Muscle of back (tissue), 11 donors: ENCODE measurements around the gene PDRG1. TPM values are rescaled to one million over a fixed set of nuclear protein-coding genes. Genes with fewer than 3 reads are reported as not detected.
"Not testable (repeated sequence)": the region's sequence is repeated elsewhere in the genome, so short reads cannot be mapped to it uniquely, and the experiment has no call there.

Source experiments
- DNase-seq, 3 donors: peaks; one replicate each; pipeline versions ENCODE4 v3.0.0 to v3.0.0-alpha.2; 2013
- polyA plus RNA-seq, 10 donors: library from polyadenylated mRNA; unstranded; fragments of 120-200 nt; gene quantifications; one replicate each; pipeline ENCODE4 v1.2.1, GENCODE V29; 2013; ENCODE audit not compliant: insufficient read length in 10 of 10

PDRG1 gene
- polyA plus RNA-seq, 10 donors: 13.2 to 17.8 (median 15.6) TPM

GRCh38 chr20:31930779-31931178 is 21.1 kb downstream of the PDRG1 start:
- no peak for DNase-seq

DNA sequence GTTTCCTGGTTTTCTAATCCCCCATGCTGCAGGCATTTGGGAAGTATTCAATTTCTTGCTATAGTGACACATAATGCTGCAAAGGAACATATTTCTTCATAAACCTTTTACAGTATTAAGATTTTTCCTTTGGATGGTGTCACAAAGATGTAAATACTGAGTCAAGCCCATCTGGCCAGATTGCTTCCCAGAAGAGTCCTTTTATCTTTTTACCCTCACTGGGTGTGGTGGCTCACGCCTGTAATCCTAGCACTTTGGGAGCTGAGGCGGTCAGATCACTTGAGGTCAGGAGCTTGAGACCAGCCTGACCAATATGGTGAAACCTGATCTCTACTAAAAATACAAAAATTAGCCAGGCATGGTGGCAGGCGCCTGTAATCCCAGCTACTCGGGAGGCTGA is 22.2 kb downstream of the PDRG1 start:
- DNase-seq: not testable (repeated sequence)

DNA sequence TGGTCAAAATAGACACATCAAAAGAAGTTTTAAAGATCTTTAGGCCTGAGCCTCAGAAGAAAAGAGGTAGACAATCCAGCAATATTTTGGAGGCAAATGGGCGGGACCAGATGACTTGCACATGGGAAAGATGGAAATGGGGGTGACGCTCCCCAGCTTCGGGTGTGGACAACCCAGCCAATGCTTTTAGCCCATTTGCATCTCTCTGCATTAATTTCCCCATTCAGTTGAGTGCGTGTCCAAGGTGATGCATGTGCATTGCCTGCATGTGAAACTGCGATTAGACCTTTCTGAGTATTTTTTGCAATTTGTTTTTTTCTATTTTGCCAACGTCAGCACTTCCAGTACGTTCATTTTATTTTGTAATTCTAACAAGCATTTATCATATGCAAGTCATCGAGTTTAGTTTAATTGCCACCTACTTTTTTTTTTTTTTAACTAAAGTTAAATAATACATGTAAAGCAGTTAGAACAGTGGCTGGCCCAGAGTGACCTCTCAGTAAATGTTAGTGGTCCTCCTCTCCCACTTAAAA is 24.2 kb downstream of the PDRG1 start:
- DNase-seq: no peak

- DNase-seq: no peak
These were observed 25.4 kb downstream of the PDRG1 start for GRCh38 chr20:31926493-31926892.

GRCh38 chr20:31925631-31926030 is 26.2 kb downstream of the PDRG1 start:
- DNase-seq: no peak

GRCh38 chr20:31924561-31924960 is 27.3 kb downstream of the PDRG1 start:
- no peak for DNase-seq

DNA sequence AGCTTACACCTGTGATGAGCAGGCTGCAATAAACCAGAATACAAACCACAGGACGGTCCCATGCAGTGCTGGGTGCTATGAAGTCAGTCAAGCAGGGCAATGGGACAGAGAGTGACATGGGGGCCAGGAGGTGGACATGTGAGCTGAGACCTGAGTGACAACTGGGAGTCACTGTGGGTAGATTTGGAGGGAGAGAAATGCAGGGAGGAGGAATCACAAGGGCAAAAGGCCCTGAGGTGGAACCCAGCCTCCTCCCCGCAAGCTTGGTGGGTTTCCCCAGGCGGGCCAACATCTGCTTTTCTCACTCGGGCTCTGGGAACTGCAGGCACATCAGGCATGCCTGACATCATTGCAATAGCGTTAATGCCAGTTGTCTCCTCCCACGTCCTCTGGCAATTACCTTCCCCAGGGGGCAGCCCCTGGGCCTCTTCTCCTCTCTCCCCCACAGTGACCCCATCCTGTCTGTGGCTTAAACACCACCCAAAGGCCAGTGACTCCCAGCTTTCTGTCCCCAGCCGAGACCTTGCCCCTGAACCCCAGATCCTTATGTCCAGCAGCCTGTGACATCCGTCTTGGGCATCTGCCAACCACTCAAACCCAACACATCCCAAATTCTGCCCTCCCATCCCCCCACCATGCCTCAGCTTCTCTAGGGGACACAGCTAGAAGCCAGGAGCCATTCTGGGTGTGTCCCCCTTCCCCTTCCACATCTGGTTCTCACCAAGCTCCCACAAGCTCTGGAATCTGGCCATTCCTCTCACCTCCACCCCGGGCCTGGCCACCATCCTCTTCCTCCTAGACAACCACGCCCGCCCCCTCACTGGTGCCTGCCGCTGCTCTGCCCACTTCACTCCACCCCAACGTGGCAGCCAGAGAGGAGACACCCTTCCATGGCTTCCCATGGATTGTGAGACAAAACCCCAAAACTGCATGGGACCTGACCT is 28.2 kb downstream of the PDRG1 start:
- no peak for DNase-seq

DNA sequence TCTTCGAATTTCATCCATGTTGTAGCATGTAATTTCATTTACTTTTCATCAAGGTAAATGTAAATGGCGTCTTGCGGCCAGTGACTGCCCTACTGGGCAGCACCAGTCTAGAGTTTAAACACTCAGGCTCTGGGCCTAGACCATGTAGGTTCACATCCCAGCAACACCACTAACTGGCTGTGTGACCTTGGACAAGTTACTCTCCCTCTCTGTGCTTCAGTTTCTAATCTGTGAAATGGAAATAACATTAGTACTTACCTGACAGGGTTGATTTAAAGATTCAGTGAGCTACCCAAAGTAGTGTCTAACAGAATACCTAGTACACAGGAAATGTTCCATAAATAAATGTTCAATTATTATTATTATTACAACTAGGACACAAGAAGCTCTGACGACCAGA is 29.3 kb downstream of the PDRG1 start:
- DNase-seq: no peak

- DNase-seq: no peak
These were observed 29.7 kb downstream of the PDRG1 start for GRCh38 chr20:31922181-31922580.

- not testable (repeated sequence) for DNase-seq
These were observed 30.4 kb downstream of the PDRG1 start for GRCh38 chr20:31921480-31921879.

DNA sequence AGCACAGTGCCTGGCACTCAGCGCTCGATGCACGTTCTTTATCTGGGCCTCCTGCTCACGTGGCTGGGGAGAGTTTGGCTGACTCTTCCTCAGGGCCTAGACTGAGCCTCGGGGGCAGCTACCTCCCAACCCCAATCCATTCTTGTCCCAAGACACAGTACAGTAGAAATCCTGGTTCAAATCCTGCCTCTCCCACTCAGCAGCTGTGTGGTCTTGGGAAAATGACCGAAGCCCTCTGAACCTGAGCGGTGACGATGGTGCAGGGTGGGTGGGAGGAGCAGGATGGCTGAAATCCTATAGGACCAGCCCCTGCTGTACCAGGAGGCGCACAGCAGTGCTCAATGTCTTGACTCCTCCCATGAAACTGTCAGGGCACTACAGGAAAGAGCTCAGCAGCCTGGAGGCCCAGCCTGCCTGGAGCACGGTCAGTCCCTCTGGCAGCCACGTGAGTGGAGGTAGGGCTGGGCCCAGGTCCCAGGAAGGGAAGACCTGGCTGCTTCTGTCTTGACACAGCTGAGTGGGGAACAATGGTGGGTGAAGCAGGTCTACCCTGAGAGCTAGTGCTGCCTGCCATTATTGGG is 31.5 kb downstream of the PDRG1 start:
- no peak for DNase-seq

- no peak for DNase-seq
These were observed 32.3 kb downstream of the PDRG1 start for GRCh38 chr20:31919410-31920155.

DNA sequence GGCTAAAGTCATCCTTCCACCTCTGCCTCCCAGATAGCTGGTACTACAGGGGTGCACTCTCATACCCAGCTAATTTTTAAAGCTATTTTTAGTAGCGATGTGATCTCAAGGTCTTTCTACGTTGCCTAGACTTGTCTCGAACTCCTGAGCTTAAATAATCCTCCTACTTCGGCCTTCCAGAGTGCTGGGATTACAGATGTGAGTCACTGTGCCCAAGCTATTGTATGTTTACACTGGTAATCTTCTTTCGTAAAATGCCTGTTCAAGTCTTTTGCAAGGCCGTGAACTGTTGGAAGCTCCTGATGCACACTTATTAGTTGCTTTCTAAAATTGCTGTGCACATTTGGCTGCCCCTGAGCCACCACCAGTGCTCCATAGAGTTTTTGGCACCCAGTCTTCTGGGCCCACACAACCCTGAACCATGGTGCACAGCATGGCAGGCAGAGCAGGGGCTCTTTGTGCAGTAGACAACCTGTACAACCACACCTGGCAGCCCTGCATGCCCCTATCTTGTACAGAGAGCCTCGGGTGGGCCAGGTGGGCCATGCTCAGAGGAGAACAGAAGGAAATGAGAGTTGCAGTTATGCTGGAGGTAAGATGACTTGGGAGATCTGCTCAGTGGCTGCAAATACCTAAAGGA is 33.3 kb downstream of the PDRG1 start:
- no peak for DNase-seq

DNA sequence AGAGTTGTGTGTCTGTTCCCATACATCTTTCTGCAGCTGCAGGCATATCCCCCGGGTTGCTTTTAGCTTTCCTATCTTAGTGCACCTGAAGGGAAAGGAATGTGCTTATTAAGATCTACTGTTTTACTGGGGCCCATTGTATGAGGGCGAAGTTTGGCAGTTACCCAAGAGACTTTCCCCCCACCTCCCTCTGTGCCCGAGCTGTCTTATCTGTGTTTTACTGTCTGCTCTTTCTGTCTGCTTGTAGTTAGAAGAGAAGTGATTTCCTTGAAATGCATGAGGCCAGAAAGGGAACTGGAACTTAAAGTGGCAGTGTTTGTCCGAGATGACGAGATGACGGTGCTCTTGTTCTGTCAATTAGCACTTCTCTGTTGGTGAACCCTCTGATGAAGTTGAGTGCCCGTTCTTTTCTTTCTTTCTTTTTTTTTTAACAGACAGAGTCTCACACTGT is 33.9 kb downstream of the PDRG1 start:
- DNase-seq: not testable (repeated sequence)

GRCh38 chr20:31916708-31917107 is 35.1 kb downstream of the PDRG1 start:
- no peak for DNase-seq

DNA sequence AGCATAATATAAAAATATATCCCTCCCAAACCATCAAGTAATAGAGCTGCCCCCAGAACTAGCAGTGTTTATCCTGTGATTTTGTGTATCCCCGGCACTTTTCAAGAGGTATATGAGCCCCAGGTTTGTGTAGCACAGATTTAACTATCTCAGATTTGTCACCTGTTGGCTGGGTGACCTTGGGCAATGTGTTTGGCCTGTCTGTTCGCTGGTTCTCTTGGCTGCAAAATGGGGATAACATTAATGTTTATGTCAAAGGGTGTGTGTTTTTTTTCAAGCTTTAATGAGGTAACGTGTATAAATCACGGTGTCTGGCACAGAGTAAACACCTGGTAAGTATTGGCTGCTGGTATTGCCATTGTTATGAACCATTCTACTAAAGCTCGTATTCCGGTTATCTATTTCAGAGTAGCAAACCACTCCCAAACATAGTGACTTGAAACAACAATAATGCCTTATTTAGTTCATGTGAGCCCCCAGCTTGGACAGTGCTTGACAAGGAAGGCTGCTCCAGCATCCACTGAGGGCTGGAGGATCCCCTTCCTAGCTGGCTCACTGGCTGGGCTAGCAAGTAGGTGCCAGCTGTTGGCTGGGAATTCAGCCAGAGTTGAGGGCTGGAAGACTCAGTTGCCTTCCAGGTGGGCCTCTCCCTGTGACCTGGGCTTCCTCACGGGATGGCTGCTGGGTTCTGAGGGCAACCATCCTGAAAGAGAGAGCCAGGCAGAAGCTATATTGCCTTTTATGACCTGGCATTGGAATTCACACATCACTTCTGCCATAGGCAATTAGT is 36.2 kb downstream of the PDRG1 start:
- no peak for DNase-seq

GRCh38 chr20:31914170-31914569 is 37.7 kb downstream of the PDRG1 start:
- DNase-seq: no peak

DNA sequence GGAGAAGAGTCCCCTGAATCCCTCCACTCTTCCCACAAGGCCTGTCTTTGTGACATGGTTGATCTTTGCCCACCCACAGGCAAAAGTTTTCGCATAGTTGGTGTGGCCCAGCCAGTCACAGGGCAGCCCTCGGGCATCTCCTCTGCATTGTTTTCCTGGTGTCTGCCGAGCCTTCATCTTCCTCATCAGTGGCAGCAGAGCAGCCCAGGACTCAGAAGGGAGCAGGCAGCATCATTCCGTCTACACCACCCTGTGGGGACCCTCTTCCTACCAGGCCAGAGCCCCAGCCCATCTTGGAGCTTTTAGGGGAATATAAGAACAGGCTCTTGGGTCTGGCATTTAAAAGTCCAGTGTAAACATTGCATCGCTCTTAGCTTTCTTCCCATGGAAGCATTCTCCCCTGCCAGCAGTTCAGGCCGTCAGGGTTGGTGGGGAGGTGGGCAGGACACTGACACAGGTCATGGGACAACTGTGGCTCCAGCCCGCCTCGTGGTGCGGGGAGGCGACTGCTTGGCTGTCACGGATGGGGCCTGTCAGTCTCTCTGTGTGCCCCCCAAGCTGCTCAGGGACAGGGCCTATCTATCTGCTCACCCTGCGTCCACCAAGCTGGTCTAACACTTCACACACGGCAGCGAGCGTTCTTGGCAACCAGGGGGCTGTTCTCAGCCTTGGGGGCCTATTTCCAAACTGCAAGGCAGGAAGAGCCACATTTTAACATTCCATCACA is 38.3 kb downstream of the PDRG1 start:
- DNase-seq: no peak

GRCh38 chr20:31910071-31910803 is 41.6 kb downstream of the PDRG1 start:
- DNase-seq: no peak
